Stimulated activated CD4-positive, alpha-beta T cell treated with anti-CD3 and anti-CD28 coated beads, Interleukin-12 subunit alpha, Interleukin-12 subunit beta, amount 100 ng/mL, for 48 hours (primary cell): ENCODE data around the gene COL23A1.
"Not testable (repeated sequence)": the region's sequence is repeated elsewhere in the genome, so short reads cannot be mapped to it uniquely, and the experiment has no call there.

ENCODE experiments used
- DNase-seq, 3 donors: peaks; one replicate each; pipeline ENCODE4 v3.0.0-alpha.2; 2020; ENCODE audit warnings: low read depth in 2 of 3, low spot score in 1 of 3

The COL23A1 gene

DNA sequence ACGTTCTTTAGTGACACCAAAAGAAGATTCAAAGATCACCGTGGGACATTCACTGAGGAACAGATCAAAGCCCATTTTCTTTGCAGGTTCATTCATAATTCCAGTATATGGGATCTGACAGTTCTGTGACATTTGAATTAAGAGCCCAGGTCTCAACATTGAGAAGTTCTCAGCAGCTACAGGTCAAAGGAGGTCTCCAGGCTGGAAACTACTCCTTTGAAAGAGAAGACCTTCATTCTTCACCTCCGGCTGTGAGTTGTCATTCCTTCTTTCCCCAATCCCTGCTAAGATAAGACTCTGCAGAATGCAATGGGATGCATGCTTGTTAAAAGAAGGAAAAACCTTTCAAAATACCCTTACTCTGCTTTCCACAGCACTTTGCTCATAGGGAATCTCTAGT lies 79.0 kb downstream of the COL23A1 start:
- no peak for DNase-seq

DNA sequence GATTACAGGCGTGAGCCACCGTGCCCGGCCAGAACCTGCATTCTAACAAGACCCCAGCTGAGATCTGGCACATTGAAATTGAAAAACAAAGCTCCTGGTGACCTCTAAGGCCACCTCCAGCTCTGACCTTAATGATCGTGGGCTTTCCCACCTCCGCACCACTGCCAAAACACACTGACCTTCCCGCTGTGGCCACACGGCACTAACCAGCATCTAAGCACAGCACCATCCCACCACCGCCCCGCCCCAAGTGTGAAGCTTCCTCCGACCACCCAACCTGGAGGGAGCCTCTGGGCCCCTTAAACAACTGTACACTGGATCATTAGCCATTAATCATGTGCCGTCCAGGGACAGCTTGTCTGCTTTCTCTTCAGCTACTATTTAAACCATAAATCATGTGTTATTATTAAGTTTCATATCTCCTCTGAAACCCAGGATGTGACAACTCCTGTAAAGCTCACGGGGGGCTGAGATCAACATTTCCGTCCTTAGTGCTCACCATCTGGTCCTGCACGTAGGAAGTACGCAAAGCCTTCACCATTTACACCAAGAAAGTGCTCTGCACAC lies 80.6 kb downstream of the COL23A1 start:
- DNase-seq, result no peak

DNA sequence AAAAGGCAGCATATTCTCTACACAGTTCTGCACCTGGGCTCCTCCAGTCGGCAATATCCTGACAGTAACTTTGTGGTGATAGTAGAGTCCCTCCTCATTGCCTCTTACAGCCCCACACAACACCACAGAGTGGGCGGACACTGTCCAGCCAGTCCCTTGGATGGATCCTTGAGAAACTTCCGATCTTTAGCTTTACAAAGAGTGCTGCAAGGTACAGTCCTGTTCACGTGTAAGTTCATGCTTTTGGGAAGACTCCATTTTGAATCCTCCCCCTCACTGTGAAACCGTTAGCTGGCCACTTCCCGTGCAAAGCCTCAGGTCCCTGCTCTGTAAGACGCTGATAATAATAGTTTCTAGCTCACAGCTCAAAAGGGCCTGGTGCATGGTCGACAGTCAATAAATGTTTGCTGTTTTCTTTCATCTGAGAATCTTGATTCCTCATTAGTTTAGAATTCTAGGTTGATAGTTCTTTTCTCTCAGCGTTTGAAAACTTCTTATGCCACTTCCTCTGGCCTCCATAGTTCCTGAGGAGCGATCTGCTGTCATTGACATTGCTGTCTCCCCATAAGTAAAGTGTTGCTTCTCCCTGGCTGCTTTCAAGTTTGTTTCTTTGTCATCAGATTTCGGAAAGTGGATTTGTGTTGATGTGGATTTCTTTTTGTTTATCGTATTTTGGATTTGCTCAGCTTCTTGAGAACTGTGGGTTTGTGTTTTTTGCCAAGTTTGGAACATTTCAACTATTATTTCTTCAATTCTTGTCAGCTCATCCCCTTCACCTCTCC lies 82.9 kb downstream of the COL23A1 start:
- no peak for DNase-seq

DNA sequence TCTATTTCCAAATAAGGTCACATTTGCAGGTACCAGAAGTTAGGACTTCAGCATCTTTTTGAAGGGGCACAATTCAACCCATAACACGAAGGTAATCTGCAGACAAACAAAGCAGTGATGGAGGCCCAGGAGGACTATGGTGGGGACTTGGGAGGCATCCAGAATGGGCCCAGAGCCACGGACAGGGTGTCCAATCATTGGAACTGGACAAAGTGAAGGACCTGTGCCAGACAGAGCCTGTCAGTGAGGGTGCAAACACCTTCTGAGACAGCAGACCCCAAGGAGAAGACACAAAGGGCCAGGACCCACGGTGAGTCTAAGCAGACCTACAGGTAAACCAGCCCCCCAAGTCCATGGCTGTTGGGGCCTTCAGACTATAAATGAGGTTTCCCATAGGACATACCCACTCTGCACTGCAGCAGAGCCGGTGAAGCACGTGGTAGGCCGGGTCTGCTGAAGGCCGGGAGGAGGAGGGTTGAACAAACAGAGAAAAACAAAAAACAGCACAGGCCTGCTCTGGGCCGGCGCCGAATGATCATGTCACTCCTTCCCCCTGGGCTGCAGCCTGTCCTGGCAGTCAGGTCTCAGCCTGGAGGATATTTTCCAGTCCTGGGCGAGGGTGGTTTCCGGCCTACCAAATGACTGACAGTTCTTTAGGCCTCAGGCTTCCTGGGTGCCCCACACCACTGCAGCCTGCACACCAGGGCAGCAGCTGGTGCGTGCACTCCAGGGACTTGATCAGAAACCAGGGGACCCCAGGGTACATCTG lies 84.4 kb downstream of the COL23A1 start:
- no peak for DNase-seq

DNA sequence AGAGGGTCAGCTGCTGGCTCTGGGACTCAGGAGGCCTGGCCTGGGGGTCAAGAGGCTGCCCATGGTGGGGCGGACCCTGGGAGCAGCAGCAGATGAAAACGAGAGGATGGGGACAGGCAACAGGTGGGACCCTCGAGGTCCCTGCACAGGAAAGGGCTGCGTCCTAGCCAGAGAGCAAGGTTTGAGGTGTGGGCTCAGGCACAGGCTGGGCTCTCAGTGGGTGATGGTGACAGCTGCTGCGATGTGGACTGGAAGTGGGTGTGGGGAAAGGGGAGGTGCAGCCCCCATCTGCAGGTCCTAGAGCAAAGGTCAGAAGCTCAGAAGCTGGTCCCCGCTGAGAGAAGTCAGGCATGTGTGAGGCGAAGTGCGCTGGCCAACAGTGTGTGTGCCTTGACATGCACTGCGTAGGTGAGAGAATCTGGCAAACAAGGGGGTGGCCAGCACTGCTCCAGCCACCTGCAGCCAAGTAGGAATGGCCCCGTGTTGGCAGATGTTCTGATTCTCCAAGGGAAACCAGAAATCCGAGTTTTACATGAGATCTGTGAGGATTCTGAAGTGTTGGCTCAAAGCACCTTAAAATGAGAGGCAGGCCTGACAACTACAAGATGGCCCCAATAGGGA lies 85.7 kb downstream of the COL23A1 start:
- DNase-seq, result no peak

DNA sequence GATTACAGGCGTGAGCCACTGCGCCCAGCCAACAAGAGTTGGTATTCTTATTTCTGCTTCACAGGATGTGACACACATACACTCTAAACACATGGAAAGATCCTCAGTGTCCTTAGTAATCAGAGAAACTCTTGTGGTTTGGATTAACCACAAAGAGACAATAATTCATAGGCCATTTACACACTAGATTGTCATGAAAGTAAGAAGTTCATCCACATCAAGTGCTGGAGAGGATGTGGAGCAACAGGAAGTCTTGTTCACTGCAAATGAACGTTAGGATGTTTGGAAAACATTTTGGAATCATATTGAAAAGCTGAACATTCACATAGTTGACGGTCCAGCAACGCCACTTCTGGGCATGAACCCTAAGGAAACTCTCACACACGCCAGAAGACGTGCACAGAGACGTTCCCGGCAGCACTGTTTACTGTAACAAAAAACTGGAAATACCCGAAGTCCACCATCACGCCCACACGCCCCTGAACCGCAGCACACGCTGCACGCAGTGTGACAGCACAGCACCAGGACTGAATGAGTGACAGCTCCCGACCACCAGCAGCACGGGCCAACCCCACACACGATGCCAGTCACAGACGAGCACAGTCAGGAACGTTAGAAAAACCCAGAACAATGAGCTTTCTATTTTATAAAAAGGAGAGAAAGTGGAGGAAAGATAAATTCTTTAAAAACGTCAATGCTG lies 87.6 kb downstream of the COL23A1 start:
- DNase-seq, result no peak

DNA sequence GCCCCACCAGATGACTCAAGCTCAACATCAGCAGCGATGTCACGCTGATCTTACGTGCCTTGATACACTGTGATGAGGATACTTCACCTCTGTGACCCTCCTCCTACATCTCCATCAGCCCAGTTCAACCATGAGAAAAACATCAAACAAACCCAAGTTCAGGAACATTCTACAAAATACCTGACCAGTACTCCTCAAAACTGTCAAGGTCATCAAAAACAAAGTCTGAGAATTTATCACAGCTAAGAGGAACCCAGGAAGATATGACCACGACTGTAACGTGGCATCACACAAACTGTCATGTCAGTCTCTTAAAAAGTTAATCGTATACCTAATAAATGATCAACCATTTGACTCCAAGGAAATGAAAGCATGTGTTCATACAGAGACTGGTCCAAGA lies 90.8 kb downstream of the COL23A1 start:
- DNase-seq, result no peak

DNA sequence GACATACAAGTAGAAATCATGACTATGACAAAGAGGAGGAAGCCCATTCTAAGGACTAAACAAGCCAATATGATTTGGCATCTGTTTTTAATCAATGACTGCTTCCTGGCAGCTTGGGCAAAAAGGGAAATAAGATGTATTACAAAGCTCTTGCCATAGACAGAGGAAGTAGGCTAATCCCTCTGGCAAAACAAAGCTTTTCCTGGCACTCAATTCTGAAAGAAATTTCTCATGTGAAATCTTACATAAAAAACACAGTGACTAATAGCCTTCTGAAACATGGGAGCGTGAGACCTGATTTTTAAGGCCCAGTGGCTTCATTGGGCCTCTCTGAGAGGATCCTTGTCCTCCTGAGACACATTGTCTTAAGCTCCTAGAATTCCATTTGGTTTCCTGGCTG lies 93.6 kb downstream of the COL23A1 start:
- DNase-seq, result no peak

DNA sequence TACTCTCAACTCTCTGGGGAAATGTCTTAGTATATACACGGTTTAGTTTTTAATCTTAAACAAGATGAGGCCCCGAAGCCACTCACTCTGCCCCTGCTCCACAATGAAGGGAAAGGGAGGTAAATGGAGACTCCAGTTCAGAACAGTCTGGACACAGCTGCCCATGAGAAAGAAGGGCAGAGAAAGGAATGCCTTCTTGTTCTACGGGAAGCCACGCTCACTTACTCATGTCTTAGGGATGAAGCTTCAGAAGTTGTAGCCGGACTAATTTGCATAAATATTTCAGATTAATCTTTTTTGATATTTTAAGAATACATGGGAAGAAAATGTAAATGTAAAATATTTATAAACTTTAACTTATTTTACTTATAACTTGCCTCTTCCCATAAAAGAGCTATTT lies 94.0 kb downstream of the COL23A1 start:
- DNase-seq, result no peak

DNA sequence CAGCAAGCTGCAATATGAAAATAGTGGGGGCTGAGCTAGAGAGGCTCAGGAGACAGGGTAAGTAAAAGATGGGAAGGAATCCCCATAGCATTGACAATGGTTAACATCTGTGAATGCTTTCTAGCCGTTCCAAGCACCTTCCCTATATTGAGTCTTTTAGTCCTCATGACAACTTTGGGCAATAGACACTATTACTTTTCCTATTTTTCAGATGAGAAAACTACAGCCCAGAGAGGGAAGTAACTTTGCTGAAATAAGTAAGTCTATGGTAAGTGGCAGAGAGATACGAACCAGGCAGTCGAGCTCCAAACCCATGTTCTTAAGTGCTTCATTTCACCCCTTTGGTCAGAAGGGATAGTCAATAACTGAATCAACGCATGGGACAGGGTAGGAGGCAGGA lies 94.5 kb downstream of the COL23A1 start:
- DNase-seq, result no peak

DNA sequence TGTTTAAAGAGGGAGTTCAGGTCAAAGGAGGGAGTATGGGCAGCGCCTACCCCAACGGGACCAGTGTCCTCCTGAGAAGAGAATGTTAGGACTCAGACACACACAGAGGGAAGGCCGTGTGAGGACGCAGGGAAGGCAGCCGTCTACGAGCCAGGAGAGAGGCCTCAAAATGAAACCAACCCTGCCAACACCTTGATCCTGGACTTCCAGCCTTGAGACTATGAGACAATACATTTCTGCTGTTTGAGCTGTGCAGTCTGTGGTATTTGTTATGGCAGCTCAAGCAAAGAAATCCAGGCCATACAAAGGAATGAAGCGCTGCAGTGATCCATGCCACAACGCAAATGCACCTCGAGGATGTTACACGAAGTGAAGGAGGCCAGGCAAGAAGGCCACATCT lies 97.9 kb downstream of the COL23A1 start:
- no peak for DNase-seq

DNA sequence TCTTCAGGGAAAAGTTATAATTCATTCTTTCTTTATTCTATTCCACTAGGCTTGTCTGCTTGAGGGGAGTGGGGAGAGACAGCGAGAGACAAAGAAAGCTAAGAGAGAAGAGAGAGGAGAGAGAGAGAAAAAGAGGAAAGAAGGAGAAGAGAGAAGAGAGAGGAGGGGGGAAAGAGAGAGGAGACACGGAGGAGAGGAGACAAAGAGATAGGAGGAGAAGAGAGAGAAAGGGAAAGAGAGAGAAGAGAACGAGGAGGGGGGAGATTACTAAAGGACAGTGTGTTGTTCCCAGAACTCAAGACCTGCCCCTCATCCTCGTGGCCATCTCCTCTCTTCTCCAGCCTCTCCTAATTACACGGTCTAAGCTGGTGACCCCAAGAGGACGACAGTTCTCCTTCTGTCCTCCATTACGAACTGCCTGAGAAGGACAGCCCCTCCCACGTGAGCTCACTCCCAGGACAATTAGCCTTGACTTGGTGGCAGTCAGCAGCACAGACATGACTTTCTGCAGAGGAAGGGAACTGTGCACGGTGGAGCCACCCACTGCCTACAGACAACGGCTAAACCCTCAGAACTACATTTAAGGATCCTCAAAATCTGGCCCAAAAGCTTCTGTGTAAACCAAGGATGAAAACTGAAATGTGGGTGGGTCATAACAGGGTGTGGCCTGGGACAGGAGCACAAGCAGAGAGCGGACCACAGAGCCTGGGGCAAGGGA lies 99.1 kb downstream of the COL23A1 start:
- DNase-seq, result no peak

DNA sequence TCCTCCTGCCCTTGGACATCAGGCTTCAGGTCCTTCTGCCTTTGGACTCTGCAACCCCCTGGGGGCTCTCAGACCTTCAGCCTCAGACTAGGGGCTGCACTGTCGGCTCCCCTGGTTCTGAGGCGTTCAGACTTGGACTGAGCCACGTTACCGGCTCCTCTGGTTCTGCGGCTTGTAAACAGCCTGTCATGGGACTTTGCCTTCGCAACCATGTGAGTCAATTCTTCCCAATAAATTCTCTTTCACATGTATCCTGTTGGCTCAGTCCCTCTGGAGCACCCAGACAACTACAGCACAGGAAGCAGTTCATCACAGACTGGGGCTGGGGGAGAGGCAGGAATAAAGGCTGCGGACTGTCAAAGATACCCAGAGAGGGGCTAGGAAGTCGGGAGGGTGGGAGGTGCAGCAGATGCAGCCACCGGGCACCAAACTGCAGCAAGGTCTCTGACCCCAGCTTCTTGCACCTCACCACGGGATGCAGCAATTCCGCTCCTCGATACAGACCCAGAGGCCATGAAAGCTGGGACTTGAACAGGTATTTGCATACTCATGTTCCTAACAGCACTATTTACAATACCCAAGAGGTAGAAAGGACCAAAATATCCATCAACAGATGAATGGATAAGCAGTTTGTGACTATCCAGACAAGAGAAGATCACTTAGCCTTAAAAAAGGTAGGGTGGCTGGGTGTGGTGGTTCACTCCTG lies 100.8 kb downstream of the COL23A1 start:
- DNase-seq, result no peak

DNA sequence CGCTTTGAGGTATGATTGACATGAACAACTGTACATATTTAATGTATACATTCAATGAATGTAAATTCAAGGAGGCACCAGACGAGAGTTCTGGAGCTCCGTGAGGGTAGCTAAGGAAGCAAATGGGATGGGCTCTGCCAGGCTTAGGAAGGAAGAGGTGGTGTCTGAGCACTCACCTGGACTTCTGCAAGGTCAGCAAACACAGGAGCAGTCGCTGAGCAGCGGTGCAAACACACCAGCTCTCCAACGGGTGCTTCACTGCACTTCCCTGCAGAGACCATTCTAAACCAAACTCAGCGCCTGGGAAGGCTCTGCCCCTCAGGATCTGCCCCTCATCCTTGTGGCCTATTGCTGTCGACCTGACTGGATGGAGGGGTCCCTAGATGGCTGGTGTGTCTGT lies 101.5 kb downstream of the COL23A1 start:
- DNase-seq, result no peak

DNA sequence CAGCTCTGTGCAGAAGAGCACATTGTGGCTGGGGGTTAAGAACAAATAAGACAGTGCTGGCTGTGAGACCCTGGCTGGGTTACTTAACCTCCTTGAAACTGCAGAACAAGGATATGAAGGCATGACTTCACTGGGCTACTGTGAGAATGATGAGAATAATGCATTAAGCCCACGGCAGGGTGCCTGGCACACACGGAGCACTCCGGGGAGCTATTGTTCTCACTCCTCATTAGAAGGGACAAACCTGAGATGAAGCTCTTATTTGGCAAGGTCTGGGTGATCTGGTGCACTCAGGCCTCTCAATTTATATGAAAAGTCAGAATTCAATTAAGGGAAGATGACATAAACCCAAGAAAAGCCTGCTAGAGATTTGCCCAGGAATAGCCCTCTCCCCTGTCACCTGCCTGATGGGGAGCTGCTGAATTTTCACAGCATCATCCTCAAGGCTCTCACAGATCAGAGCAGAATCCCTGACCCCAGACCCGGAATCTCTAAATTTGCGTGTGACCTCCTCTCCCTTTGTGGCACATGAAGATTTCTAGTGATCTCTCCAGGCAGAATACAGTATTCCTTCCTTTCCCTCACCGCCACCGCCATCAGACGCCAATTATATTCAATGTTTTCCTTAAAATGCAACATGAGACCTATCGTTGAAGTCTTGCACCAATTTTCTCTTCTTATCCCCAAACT lies 102.1 kb downstream of the COL23A1 start:
- no peak for DNase-seq

DNA sequence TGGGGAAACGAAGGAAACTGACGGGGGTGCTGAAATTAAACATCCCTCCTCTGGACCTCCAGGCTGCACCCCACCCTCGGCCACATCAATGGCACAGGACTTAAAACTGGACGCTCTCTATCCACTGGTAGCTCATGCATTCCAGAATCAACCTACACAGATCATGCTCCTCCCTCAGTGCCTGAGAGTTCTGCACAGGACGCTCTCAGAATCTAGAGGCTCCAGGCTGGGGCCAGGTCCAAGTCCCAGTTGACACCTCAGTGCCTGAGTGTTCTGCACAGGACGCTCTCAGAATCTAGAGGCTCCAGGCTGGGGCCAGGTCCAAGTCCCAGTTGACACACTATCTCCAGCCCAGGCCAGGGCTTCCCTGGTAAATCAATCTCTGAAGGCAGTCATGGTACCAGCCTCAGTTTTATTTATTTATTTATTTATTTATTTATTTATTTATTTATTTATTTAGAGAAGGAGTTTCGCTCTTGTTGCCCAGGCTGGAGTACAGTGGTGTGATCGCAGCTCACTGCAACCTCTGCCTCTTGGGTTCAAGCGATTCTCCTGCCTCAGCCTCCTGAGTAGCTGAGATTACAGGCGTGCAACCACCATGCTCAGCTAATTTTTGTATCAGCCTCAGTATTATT lies 103.2 kb downstream of the COL23A1 start:
- DNase-seq, result not testable (repeated sequence)

DNA sequence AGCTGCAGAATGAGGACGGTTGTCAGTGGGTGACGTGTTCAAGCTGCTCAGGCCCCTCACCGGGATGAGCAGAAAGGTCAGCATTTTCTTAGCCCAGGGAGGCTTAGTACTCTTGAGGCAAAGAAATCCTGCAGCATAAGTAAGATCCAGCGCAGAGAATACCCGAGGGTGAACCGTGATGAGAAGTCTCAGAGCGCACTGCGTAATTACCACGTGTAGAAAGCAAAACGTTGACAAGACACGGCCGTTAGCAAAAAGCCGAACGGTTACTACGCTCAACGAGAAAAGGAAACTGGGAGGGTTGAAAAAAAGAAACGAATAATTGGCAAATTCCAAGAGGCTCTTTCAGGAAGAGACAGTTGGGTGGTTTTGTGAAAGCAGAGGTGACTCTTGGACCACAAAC lies 104.0 kb downstream of the COL23A1 start:
- no peak for DNase-seq

DNA sequence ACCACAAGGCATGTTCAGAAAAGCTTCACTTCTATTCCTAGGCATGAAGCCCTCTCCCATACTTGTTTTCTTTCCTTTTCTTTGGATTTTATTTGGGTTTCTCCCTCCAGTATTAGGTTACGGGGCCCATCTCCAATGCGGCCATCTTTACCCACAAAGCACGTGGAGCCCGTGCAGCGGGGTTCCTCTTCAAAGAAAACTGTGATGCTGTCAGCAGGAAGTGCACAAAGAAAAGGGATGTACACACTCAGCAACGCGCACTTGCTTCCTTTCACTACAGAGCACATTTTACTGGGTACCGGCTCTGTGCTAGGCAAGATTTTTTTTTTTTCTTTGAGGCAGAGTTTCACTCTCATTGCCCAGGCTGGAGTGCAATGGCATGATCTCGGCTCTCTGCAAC lies 106.6 kb downstream of the COL23A1 start:
- DNase-seq, result peak; percentile 6 to 27 (median 10)

DNA sequence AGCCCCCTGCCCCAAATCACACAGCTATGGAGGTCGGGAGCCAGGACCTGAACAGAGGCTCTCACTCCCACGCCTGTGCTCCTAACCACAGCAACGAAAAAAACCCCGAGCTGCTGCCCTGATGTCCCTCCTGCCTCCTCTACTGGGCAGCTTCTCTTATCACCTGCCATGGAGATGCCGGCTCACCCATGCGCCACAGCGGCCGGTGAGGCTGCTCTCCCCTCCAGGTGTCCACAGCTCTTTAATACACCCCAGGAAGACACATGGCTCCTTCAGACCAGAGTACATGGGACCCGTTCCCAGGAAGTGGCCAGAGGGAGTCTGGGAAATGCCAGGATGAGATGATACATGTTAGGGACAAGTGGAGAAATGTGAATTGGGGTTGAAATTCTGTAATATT lies 110.9 kb downstream of the COL23A1 start:
- no peak for DNase-seq
